GM18499 (cell line): ENCODE measurements around the gene JAM2.

Experiments used
- ATAC-seq: cut with Tn5 transposase; IDR thresholded peaks from one replicate; pipeline ENCODE4 v1.9.1; 2021; ENCODE audit warnings: moderate number of reproducible peaks; ENCODE audit not compliant: insufficient read depth, unreplicated experiment

Gene JAM2

DNA sequence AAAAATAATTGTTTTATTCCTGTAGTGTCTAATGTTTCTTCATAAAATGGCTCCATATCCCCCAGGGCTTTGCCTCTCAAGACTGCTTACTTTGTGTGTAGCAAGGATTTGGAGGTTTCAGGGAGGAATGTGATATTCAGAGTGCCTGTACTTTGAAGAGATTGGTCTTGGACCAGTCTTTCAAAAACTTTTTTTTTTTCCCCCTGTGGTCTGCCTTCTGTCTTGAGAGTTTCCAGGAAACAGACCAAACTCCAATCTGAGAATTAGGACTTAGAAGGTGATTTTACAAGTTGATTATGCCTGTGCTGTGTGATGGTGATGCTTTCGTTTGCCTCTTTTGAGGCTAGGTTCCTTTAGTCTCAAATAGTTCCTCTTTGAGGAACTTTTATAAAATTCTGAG lies 121.6 kb downstream of the JAM2 start:
- no peak for ATAC-seq

DNA sequence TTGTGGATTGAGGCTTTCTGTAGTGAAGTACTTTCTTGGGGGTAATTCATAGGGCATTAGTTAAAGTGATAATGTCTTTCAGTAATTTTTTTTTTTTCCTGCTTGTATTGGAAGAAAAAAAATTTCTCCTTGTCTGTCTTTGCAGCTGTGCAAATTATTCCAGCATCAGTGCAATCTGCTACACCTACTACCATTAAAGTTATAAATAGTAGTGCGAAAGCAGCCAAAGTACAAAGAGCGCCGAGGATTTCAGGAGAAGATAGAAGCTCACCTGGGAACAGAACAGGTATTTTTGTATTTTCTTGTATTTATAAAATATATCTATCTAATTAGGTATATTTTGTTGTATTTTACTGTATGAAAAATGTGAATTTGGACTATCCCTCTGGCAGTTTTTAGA lies 125.0 kb downstream of the JAM2 start:
- ATAC-seq = no peak
